AG10803 (cell line): ENCODE results near the gene EML3.

ENCODE experiments used
- DNase-seq: peaks from one replicate; pipeline ENCODE4 v3.0.0; 2010; ENCODE audit warnings: low read depth
- H3K4me3 ChIP-seq: 2 replicates; pipeline ENCODE4 v1.5.1; 2011; ENCODE audit warnings: mild to moderate bottlenecking, low read length, control low read depth
- CTCF ChIP-seq: conservative IDR thresholded peaks from 2 replicates; pipeline ENCODE4 v1.5.1; 2011; ENCODE audit warnings: mild to moderate bottlenecking, low read length, control low read depth, inconsistent platforms

EML3 gene

DNA sequence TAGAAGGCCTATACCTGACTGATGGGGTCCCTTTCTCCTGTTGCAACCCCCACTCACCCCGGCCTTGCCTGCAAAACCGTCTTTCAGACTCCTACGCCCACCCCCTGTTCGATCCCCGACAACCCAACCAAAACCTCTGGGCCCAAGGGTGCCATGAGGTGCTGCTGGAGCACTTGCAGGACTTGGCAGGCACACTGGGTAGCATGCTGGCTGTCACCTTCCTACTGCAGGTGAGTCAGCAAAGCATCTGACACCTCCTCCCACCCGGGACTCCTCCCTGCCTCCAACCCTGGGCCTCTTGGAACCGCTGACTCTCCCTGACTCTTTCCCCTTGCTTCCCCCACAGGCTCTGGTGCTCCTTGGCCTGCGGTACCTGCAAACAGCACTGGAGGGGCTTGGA, 1.7 kb upstream of the EML3 start:
- no peak for TF ChIP-seq CTCF
- no peak overlapping the region for H3K4me3 ChIP-seq
- DNase-seq, result no peak

GRCh38 chr11:62613291-62613778, 760 bp upstream of the EML3 start:
- no peak for TF ChIP-seq CTCF
- peak overlapping the region; percentile 17; the same call in 1 of the 2 replicates for H3K4me3 ChIP-seq
- DNase-seq, result no peak

DNA sequence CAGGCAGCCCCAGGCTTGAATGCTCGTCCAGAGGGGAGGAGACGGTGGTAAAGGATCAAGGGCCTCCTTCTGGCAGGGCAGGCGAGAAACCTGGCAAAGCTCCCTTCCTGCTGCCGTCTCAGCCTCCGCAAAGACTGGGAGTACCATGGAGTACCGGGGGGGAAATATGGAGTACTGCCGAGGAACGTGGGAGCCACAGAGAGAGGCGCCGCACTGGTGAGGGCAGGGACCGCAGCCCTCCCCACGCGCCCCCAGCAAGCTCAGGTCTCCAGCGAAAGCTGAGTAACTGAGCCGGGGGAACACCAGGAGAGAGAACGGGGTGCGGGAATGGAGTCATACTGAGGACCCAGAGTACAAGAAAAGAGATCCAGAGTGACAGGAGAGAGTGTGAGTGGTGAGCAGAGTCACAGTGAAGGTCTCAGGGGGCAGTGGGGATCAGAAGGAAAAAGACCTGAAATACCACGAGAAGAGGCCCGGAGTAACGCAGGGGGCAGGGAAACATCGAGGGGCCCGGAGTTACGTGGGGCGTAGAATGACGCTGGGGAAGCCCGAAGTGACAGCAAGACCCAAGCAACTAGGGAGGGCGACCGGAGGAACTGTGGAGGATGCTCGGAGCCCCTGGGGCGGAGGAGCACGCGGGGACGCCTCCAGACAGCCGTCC, 740 bp downstream of the EML3 start:
- DNase-seq, result peak; percentile 70
- H3K4me3 ChIP-seq, result peak overlapping the region; percentile 86
- TF ChIP-seq CTCF, result no peak

GRCh38 chr11:62610814-62611704, 1.5 kb downstream of the EML3 start:
- no peak for TF ChIP-seq CTCF
- DNase-seq, result no peak
- H3K4me3 ChIP-seq, result peak overlapping the region; percentile 86

DNA sequence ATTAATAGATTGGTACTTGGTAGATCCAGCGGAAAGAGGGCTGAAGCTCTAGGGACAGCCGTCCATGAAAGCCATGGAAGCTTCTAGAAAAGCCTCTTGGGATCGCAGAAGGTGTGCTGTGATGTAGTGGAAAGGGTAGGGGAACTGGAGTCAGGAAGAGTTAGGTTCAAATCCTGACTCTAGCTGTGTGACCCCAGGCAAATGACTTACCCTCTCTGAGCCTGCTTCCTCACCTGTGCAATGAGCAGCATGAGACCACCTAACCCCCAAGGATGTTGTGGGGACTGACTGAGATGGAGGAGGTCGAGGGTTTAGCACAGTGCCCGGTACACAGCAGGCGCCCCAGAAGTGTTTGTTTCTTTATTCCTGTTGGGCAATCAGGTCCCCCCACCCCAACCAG, 2.2 kb downstream of the EML3 start:
- DNase-seq, result no peak
- no peak overlapping the region for H3K4me3 ChIP-seq
- no peak for TF ChIP-seq CTCF

DNA sequence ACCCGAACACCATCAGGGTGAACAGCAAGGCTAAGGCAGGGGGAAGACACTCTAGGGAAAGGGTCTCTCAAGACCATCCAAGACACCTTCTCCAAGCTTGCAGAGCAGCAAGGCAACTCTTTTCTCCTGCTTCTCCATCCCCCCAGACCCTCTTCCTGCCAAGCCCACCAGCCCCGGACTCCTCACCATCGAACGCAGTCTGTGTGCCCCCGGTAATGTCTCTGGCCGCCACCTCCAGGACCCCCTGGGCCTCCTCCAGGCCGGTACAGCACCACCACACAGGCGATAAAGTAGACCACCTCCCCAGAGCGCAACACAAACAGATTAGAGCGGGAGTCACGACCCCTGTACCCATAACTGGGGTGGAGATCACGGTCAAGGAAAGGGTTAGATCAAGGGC, 3.8 kb downstream of the EML3 start:
- no peak for TF ChIP-seq CTCF
- H3K4me3 ChIP-seq, result no peak overlapping the region
- no peak for DNase-seq
